Vagina (tissue), 2 donors: ENCODE data around the gene PBX4. TPM values are rescaled to one million over a fixed set of nuclear protein-coding genes. Genes with fewer than 3 reads are reported as not detected.

ENCODE experiments used
- DNase-seq, 2 donors: peaks; one replicate each; pipeline ENCODE4 v3.0.0-alpha.2; 2017; ENCODE audit errors: extremely low spot score in 2 of 2
- H3K27ac ChIP-seq: fragments of 200-600 bp; sonication (generic); one replicate; pipeline ENCODE4 v1.5.1; 2019
- H3K27me3 ChIP-seq: fragments of 200-600 bp; sonication (generic); one replicate; pipeline ENCODE4 v1.5.1; 2019
- H3K36me3 ChIP-seq, 2 donors: fragments of 200-600 bp; sonication (generic); one replicate each; pipeline ENCODE4 v1.5.1; 2017 to 2019
- H3K4me1 ChIP-seq: fragments of 200-600 bp; sonication (generic); one replicate; pipeline ENCODE4 v1.5.1; 2019
- H3K4me3 ChIP-seq, 2 donors: fragments of 200-600 bp; sonication (generic); 1 replicate in 1 of 2; 2 replicates in 1 of 2; pipeline ENCODE4 v1.5.1; 2016 to 2019
- H3K9me3 ChIP-seq: fragments of 200-600 bp; sonication (generic); one replicate; pipeline ENCODE4 v1.5.1; 2019
- CTCF ChIP-seq, 3 experiments: fragments of 450-650 bp in 2 of 3; fragments of 200-600 bp in 1 of 3; sonication (generic) in 1 of 3; IDR thresholded peaks; one replicate each; pipeline ENCODE4 v1.5.1; 2017 to 2019; ENCODE audit warnings: antibody characterized with exemption in 3 of 3, mild to moderate bottlenecking in 2 of 3, moderate library complexity in 2 of 3
- POLR2A ChIP-seq, 2 donors: fragments of 450-650 bp; IDR thresholded peaks; one replicate each; pipeline ENCODE4 v1.6.1; 2017; ENCODE audit warnings: antibody characterized with exemption in 2 of 2, mild to moderate bottlenecking in 2 of 2, moderate library complexity in 2 of 2
- POLR2AphosphoS5 ChIP-seq, 2 donors: sonication (generic); formaldehyde crosslinking; IDR thresholded peaks; one replicate each; pipeline ENCODE4 v1.9.0; 2017; ENCODE audit warnings: antibody characterized with exemption in 2 of 2, mild to moderate bottlenecking in 2 of 2, low read depth in 1 of 2; ENCODE audit not compliant: insufficient read depth in 1 of 2
- intact Hi-C: fragments of 100-400 bp; cut with DNase I; formaldehyde crosslinking; loops from one replicate; pipeline ENCODE4 v1.15.1; 2023
- total RNA-seq: library from RNA; depleted of rRNA; stranded (reverse); fragments of >200 nt; gene quantifications from one replicate; pipeline ENCODE4 v1.2.3, GENCODE V29; 2016

The PBX4 gene
- total RNA-seq, 1 donor from 2014 or later: 5.2 TPM

GRCh38 chr19:19562665-19563347 is 55.7 kb downstream of the PBX4 start:
- no peak for DNase-seq
- intact Hi-C loops: no loop called here
- no peaks in the 10 kb centered on the region for H3K4me1 ChIP-seq
- no peak for TF ChIP-seq CTCF (IDR thresholded peaks at IDR 0.05)
- H3K27ac ChIP-seq: no peak overlapping the region
- no peaks in the 10 kb centered on the region for H3K9me3 ChIP-seq
- H3K4me3 ChIP-seq: no peak overlapping the region
- no peaks in the 10 kb centered on the region for H3K27me3 ChIP-seq
- no peaks in the 10 kb centered on the region for H3K36me3 ChIP-seq

GRCh38 chr19:19561946-19562664 is 56.4 kb downstream of the PBX4 start:
- H3K4me1 ChIP-seq: no peaks in the 10 kb centered on the region
- TF ChIP-seq POLR2AphosphoS5 (IDR thresholded peaks at IDR 0.05; ENCODE audit: insufficient read depth in 1 of 2, low read depth in 1 of 2) (no peak), POLR2A (IDR thresholded peaks at IDR 0.05) (no peak), CTCF (IDR thresholded peaks at IDR 0.05) (no peak)
- no peaks in the 10 kb centered on the region for H3K9me3 ChIP-seq
- H3K27ac ChIP-seq: no peak overlapping the region
- intact Hi-C loops: no loop called here
- DNase-seq: no peak
- no peak overlapping the region for H3K4me3 ChIP-seq
- H3K36me3 ChIP-seq: no peaks in the 10 kb centered on the region
- no peaks in the 10 kb centered on the region for H3K27me3 ChIP-seq

GRCh38 chr19:19559931-19560330 is 58.6 kb downstream of the PBX4 start:
- TF ChIP-seq POLR2AphosphoS5 (IDR thresholded peaks at IDR 0.05; ENCODE audit: insufficient read depth in 1 of 2, low read depth in 1 of 2): no peak
- no peak for TF ChIP-seq POLR2A (IDR thresholded peaks at IDR 0.05)
- TF ChIP-seq CTCF (IDR thresholded peaks at IDR 0.05): no peak
- no peak for DNase-seq
- no peak overlapping the region for H3K4me3 ChIP-seq
- H3K36me3 ChIP-seq: no peaks in the 10 kb centered on the region
- intact Hi-C loops: no loop called here
- H3K27ac ChIP-seq: no peak overlapping the region
- H3K27me3 ChIP-seq: no peaks in the 10 kb centered on the region
- H3K9me3 ChIP-seq: no peaks in the 10 kb centered on the region
- no peaks in the 10 kb centered on the region for H3K4me1 ChIP-seq

- intact Hi-C loops: no loop called here
- Histone ChIP-seq H3K9me3 (no peaks in the 10 kb centered on the region), H3K4me1 (no peaks in the 10 kb centered on the region), H3K27ac (no peak overlapping the region), H3K4me3 (no peak overlapping the region), H3K36me3 (no peaks in the 10 kb centered on the region), H3K27me3 (no peaks in the 10 kb centered on the region)
- DNase-seq: no peak
- TF ChIP-seq CTCF (IDR thresholded peaks at IDR 0.05): no peak
- TF ChIP-seq POLR2A (IDR thresholded peaks at IDR 0.05): no peak
- no peak for TF ChIP-seq POLR2AphosphoS5 (IDR thresholded peaks at IDR 0.05; ENCODE audit: insufficient read depth in 1 of 2, low read depth in 1 of 2)
Observed at GRCh38 chr19:19558636-19559035, 59.9 kb downstream of the PBX4 start.

GRCh38 chr19:19558055-19558454 is 60.4 kb downstream of the PBX4 start:
- Histone ChIP-seq H3K4me1 (no peaks in the 10 kb centered on the region), H3K27ac (no peak overlapping the region), H3K9me3 (no peaks in the 10 kb centered on the region), H3K36me3 (no peaks in the 10 kb centered on the region), H3K4me3 (no peak overlapping the region), H3K27me3 (no peaks in the 10 kb centered on the region)
- intact Hi-C loops: no loop called here
- DNase-seq: no peak
- TF ChIP-seq POLR2AphosphoS5 (IDR thresholded peaks at IDR 0.05; ENCODE audit: insufficient read depth in 1 of 2, low read depth in 1 of 2): no peak
- TF ChIP-seq POLR2A (IDR thresholded peaks at IDR 0.05): no peak
- TF ChIP-seq CTCF (IDR thresholded peaks at IDR 0.05): no peak
